ENCODE data around the gene SH3RF3. TPM values are rescaled to one million over a fixed set of nuclear protein-coding genes. Genes with fewer than 3 reads are reported as not detected.

The SH3RF3 gene
- total and polyA plus RNA-seq, 10 of the 15 experiments (the other 5 are each of a cell fraction or from before 2014, with no cell fraction given): 0.08 to 8.8 (median 2.3) TPM

- no peak for TF ChIP-seq NKRF (conservative IDR thresholded peaks at IDR 0.05)
- no peak for TF ChIP-seq BMI1 (IDR thresholded peaks at IDR 0.05; ENCODE audit: borderline replicate concordance)
- no peak for TF ChIP-seq ETV6 (conservative IDR thresholded peaks at IDR 0.05 in 1 of 2, IDR thresholded peaks at IDR 0.05 in 1 of 2; ENCODE audit: borderline replicate concordance in 1 of 2, low read depth in 1 of 2)
- no peak for TF ChIP-seq NRF1 (conservative IDR thresholded peaks at IDR 0.05; ENCODE audit: low read depth, low read length)
- no peak for TF ChIP-seq STAT3 (IDR thresholded peaks at IDR 0.05; ENCODE audit: low read depth, low read length)
These were observed 82.3 kb downstream of the SH3RF3 start (continued) for GRCh38 chr2:109211315-109211714.

- no peaks in the 10 kb centered on the region; a peak in 1 of 4 replicates for H3K27me3 ChIP-seq (replicated peaks in 1 of 2; ENCODE audit: control insufficient read depth in 2 of 2, insufficient read depth in 2 of 2, low read length in 1 of 2)
- H2AFZ ChIP-seq (ENCODE audit: control insufficient read depth, low read depth, low read length): no peak overlapping the region
- H3K79me2 ChIP-seq (ENCODE audit: control insufficient read depth, insufficient read depth, low read length): no peaks in the 10 kb centered on the region
- DNase-seq (ENCODE audit: low read depth, low spot score) (no peak), ATAC-seq (no peak), FAIRE-seq (no peak)
- ChIA-PET SMC1A (ENCODE audit: uncharacterized antibody, unreplicated experiment) (interaction anchor here (1.1 to 5.8 kb wide), 6 partner anchors 12 to 119 kb away, joined by 3 to 48 read pairs (median 16); no protein-coding TSS in a partner anchor), CTCF (interaction anchor here (0.6 to 1.4 kb wide), 2 partner anchors 11 to 121 kb away, joined by 3 read pairs; no protein-coding TSS in a partner anchor), POLR2A (interaction anchor here (1.0 kb wide), 1 partner anchor 68 kb away, joined by 3 read pairs; no protein-coding TSS in a partner anchor), RAD21 (ENCODE audit: unreplicated experiment) (interaction anchor here (0.6 to 3.9 kb wide), 11 partner anchors 11 to 301 kb away, joined by 3 to 23 read pairs (median 5); no protein-coding TSS in a partner anchor)
- H3K9ac ChIP-seq (ENCODE audit: control insufficient read depth, insufficient read depth, low read length): no peak overlapping the region
- intact Hi-C loops (cut with micrococcal nuclease; ENCODE audit: unreplicated experiment): loop anchor here (2.0 to 10.0 kb wide), 2 partner anchors 82 to 122 kb away; no protein-coding TSS in a partner anchor
- no peaks in the 10 kb centered on the region for H3K36me3 ChIP-seq (ENCODE audit: control insufficient read depth in 2 of 2, insufficient read depth in 2 of 2, low read length in 1 of 2)
- no peaks in the 10 kb centered on the region for H4K20me1 ChIP-seq (ENCODE audit: control insufficient read depth, insufficient read depth)
- no peak overlapping the region for H3K4me3 ChIP-seq
- in situ Hi-C loops (cut with MboI): no loop called here
- 71% methylated on average over 10 of the region's 10 CpGs for WGBS (ENCODE audit: insufficient coverage, insufficient replicate concordance, low lambda C conversion rate, missing lambda C conversion rate)
- H3K9me3 ChIP-seq (replicated peaks; ENCODE audit: control insufficient read depth, insufficient read depth, low read length): no peaks in the 10 kb centered on the region
- no peak overlapping the region; the same call in 1 of the 2 replicates for H3K4me2 ChIP-seq (ENCODE audit: control insufficient read depth, insufficient read depth)
- BruUV-seq (replicated peaks): no TSS peak
- peaks cover 35% of the 10 kb centered on the region for H3K4me1 ChIP-seq (ENCODE audit: control insufficient read depth, insufficient read depth, low read length)
- no peak overlapping the region for H3K27ac ChIP-seq (ENCODE audit: control insufficient read depth, insufficient read depth)
- TF ChIP-seq POLR2AphosphoS5 (IDR thresholded peaks at IDR 0.05; ENCODE audit: low read length): no peak
- TF ChIP-seq TCF12 (IDR thresholded peaks at IDR 0.05; ENCODE audit: low read depth, low read length): no peak
- no peak for TF ChIP-seq POU2F2 (IDR thresholded peaks at IDR 0.05; ENCODE audit: borderline replicate concordance, low read depth, low read length)
- TF ChIP-seq CBX5 (IDR thresholded peaks at IDR 0.05; ENCODE audit: low read depth): no peak
- TF ChIP-seq FOXM1 (IDR thresholded peaks at IDR 0.05; ENCODE audit: low read depth, low read length): no peak
- TF ChIP-seq SIX5 (IDR thresholded peaks at IDR 0.05; ENCODE audit: low read depth, low read length, severe bottlenecking): no peak
- no peak for TF ChIP-seq TAF1 (IDR thresholded peaks at IDR 0.05; ENCODE audit: borderline replicate concordance, low read depth, low read length)
- no peak for TF ChIP-seq BCLAF1 (IDR thresholded peaks at IDR 0.05)
- TF ChIP-seq CHD1 (IDR thresholded peaks at IDR 0.05; ENCODE audit: low read depth, low read length): no peak
- no peak for TF ChIP-seq SUZ12 (IDR thresholded peaks at IDR 0.05; ENCODE audit: unreplicated experiment)
- no peak for TF ChIP-seq GATAD2B (conservative IDR thresholded peaks at IDR 0.05; ENCODE audit: low read depth)
- no peak for TF ChIP-seq NBN (IDR thresholded peaks at IDR 0.05)
- no peak for TF ChIP-seq STAT3 (IDR thresholded peaks at IDR 0.05; ENCODE audit: low read depth, low read length)
- no peak for TF ChIP-seq IRF4 (IDR thresholded peaks at IDR 0.05; ENCODE audit: low read depth, low read length)
These were observed 84.0 kb downstream of the SH3RF3 start for GRCh38 chr2:109212836-109213563.

Measured in GM12878 (cell line).